ENCODE results near the gene NT5C2.
"Not testable (repeated sequence)": the region's sequence is repeated elsewhere in the genome, so short reads cannot be mapped to it uniquely, and the experiment has no call there.

DNA sequence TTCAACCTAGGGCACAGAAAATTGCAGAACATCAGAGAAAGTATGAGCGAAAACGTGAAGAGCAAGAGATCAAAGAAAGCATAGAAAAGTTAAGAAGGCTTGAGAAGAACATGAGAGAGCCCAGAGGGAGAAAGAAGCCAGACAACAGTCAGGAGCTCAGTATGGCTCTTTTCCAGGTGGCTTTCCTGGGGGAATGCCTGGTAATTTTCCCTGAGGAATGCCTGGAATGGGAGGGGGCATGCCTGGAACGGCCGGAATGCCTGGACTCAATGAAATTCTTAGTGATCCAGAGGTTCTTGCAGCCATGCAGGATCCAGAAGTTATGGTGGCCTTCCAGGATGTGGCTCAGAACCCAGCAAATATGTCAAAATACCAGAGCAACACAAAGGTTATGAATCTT is 23.3 kb upstream of the NT5C2 start:
- TF ChIP-seq POLR2AphosphoS5, POLR2A (IDR thresholded peaks at IDR 0.05): not testable (repeated sequence)
- TF ChIP-seq, protein P1, sequence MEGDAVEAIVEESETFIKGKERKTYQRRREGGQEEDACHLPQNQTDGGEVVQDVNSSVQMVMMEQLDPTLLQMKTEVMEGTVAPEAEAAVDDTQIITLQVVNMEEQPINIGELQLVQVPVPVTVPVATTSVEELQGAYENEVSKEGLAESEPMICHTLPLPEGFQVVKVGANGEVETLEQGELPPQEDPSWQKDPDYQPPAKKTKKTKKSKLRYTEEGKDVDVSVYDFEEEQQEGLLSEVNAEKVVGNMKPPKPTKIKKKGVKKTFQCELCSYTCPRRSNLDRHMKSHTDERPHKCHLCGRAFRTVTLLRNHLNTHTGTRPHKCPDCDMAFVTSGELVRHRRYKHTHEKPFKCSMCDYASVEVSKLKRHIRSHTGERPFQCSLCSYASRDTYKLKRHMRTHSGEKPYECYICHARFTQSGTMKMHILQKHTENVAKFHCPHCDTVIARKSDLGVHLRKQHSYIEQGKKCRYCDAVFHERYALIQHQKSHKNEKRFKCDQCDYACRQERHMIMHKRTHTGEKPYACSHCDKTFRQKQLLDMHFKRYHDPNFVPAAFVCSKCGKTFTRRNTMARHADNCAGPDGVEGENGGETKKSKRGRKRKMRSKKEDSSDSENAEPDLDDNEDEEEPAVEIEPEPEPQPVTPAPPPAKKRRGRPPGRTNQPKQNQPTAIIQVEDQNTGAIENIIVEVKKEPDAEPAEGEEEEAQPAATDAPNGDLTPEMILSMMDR (IDR thresholded peaks at IDR 0.05 in 8 of 11, conservative IDR thresholded peaks at IDR 0.05 in 3 of 11) = not testable (repeated sequence)
